NCI-H526 (cell line): ENCODE results near the gene KIRREL3.

Source experiments
- DNase-seq, 2 experiments: peaks; one replicate each; lab custom pipeline; 2025; lab: John Stamatoyannopoulos, UW

The KIRREL3 gene

GRCh38 chr11:126710804-126711399 is 289.7 kb downstream of the KIRREL3 start:
- DNase-seq: no peak

GRCh38 chr11:126707498-126707897 is 293.1 kb downstream of the KIRREL3 start:
- no peak for DNase-seq

DNA sequence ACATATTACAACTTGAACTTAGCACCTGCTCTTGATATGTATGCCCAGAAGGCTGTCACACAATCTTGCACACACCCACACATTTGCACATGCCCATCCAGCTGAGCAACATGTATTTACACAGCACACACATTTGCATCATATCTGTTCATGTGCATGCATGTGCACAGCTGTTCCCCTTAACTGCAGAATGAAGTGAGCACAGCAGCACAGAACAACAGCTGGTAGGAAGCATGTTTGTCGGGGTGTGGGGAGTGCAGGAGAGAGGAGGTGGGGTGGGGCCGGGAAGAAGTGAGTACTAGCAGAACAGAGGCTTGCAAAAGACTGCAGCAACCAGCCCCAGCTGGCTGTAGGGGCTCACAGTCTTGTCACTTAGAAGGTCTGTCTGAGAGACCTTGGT is 296.5 kb downstream of the KIRREL3 start:
- peak; percentile 86 to 92 for DNase-seq

GRCh38 chr11:126703662-126704061 is 296.9 kb downstream of the KIRREL3 start:
- DNase-seq: no peak

DNA sequence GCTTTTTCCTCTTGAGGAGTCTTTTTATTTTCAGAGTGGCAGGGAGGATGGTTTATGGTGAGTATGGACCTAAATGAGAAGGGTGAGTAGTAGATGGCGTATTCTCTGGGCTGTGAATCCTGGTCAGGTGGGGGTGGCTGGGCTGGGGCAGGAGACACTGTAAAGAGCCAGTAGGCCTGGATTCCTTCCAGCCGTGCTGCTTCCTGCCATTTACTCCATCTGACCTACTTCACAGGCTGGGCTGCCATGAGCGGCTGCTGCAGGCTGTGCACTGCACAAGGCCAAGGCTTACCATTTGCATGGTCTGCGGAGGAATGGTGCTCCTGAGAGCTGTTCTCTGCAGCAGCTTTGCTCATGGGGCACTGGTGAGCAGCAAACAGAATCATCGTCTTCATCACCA is 297.6 kb downstream of the KIRREL3 start:
- no peak for DNase-seq

- DNase-seq: no peak
Measured at GRCh38 chr11:126702165-126702720, 298.3 kb downstream of the KIRREL3 start.

GRCh38 chr11:126701520-126701897 is 299.1 kb downstream of the KIRREL3 start:
- DNase-seq: no peak

DNA sequence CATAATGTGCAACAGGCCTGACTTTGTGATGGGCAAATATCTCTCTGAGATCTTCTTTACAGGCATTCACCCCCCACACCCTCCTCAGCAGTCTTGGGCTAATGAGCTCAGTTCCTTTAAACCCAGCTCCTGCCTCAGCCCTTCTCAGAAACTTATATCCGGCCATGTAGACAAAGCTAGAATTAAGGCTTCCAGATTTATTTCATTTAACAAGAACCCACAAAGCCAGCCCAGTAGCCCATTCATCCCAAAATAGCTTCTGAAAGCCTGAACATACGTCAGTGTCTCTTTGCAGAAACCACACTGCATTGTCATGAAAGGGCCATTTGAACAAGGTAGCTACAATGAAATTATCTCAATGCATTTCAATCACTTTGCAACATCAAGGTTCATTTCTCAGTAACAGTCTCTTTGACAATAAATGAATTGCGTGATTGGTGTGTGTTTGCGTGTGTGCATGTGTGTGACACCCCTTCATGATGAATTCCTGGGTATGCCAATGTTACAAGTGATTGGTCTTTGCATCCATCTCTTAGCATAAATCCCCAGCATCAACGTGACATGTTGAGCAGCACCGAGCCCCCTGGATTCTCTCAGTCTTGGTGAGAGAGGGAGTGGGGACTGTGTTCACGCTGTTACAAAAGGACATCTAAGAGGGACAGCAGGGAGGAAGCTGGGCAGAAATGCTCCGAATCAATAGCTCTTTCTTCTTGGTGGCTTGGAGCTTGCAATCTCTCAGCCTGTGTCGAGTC is 299.6 kb downstream of the KIRREL3 start:
- DNase-seq: no peak

DNA sequence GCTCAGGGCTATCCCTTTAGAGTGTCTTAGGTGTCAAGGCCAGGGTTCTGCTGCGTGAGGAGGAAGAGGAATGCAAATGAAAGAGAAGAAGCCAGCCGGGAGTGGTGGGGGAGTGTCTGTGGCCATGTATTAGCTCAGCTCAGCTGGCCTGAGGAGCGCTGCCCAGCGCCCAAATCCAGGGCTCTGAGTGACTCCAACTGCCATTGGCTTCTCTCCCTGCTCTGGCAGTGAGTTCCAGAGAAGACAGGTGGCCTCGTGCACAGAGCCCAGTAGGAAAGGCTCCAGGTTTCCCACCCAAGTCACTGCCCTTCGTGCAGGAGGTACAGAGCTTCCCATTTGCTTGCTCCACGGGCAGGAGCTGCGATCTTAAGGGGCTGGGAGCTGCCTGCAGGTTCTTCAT is 302.0 kb downstream of the KIRREL3 start:
- no peak for DNase-seq

DNA sequence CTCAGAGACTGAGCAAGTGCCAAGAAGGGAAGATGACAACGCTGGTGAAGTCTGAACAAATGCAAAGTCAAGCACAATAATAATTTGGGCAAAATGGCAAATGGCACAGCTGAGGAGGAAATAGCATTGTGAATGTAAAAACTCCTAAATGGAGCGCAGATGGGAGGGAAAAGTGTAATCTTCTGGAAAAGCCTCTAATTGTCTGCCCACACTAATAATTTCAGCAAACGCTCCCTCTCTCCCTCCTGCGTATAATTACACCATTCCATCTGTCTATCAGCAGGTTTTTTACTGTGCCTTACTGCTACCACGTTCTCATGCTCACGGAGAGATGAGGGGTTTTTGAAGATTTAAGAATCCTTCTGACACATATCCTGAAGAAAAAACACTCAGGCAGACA is 302.6 kb downstream of the KIRREL3 start:
- no peak for DNase-seq

- DNase-seq: no peak
Measured at GRCh38 chr11:126696982-126697381, 303.6 kb downstream of the KIRREL3 start.

- DNase-seq: no peak
Measured at GRCh38 chr11:126695293-126695692, 305.3 kb downstream of the KIRREL3 start.

DNA sequence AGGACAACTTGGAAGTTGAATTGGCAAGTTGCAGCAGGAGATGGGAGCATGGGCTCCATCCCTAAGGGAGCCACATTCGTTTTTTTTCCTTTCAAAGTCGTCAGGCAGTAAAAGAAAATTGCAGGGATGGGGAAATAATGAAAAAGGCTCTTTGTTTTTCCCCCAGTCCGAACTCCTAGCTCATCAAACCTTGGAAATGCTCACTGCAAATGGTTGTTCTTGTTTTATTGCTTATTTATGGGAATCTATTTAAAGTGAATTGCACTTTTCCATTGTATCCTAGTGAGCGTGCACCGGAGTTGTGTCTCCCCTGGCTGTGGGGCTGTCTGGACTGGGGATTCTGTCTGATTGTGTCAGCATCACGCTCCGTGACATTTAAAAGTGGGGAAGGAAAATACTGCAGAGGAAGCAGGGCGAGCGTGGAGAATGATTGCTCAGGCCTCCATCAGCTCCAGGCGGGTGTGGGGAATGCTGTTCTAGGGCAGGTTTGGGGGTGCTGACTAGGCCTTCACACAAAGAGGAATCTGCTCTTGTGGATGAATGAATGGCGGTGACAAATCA is 306.4 kb downstream of the KIRREL3 start:
- no peak for DNase-seq

DNA sequence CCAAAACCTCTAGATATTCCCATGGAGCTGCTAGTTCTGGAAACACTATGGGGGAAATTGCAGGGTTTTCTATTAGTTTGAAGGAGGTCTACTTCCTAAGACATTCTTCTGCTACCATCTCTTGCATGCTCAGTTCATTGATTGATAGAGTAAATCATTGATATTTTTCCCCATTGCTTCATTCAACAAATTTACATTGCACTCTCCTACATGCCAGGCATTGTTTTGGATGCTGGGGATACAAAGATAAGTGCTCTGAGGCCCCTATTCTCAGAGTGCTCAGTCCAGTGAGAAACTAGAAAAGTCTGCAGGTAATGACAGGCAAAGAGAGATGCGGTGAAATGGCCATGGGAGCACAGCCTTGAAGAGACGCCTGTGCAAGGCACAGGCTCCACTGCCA is 313.1 kb downstream of the KIRREL3 start:
- DNase-seq: no peak

- no peak for DNase-seq
Measured at GRCh38 chr11:126686938-126687337, 313.6 kb downstream of the KIRREL3 start.

DNA sequence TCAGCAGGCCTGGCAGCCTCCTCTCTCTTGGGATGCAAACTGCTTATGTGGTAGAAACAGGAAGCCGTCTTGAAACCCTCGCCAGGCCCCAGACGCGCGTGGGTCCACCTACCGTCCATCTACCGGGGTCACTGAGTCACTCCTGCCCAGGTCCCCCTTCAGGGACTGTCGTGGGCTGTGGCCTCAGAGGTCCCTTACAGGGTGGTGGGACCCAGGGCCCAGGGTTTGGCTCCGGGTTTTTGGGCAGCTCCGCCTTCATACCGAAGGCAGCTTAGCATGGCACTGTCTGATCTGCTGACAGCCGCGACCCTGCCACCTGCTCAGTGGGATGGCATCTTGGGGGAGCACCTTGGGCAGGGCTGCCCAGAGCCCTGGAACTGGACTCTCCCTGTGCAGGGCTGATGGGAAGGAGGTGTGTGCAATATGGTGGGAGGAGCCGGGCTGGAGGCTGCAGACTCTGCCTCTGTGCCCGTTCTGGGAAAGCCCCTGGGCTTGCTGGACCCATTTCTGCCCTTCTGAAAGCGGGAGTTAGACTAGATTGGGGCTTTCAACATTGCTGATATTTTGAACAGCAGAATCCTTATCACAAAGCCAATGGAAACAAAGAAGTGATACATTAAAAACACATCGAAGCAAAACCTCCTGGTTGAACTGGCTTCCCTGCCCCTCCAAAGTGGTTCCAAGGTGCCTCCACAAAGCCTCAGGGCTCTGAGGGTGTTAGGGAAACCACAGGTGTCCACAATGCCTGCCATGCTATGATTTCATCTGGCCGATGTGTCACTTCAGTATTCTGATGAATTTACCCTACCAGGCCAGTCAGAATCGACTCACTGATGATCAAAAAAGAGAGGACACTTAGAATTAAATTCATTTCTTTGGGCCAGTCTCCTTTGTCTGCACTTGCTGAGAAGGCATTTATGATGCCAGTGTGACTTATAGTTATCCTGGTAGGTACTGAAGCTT is 316.5 kb downstream of the KIRREL3 start:
- no peak for DNase-seq

DNA sequence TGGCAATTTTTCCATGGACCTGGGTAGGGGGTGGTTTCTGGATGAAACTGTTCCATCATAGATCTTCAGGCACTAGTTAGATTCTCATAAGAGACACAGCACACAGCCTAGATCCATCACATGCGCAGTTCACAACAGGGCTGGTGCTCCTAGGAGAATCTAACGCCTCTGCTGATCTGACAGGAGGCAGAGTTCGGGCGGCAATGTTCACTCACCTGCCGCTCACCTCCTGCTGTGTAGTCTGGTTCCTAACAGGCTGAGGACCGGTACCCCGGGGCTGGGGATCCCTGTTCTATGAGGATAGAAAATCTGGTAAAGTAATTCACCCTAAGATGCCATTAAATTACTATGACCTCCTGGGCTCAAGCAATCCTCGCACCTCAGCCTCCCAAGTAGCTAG is 318.0 kb downstream of the KIRREL3 start:
- DNase-seq: no peak

GRCh38 chr11:126680700-126681099 is 319.9 kb downstream of the KIRREL3 start:
- DNase-seq: no peak

- DNase-seq: no peak
Measured at GRCh38 chr11:126680131-126680530, 320.4 kb downstream of the KIRREL3 start.

DNA sequence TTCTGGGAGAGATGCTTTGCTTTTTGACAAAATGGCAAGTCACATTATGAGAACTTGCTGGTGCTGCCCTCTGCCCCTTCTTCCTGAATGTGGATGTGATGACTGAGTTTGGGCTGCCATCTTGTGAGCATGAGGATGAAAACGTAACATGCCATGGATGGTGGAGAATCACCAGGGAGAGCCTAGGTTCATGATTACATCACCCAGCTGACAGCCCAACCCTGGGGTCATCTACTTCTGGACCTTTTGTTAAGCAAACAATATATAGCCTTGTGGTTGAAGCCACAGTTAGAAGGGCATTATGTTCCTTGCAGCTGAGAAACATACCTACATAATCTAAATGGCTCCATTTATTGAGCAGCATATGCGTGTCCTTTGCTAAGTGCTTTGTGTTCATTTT is 321.5 kb downstream of the KIRREL3 start:
- no peak for DNase-seq

- DNase-seq: no peak
Measured at GRCh38 chr11:126676536-126676935, 324.0 kb downstream of the KIRREL3 start.

DNA sequence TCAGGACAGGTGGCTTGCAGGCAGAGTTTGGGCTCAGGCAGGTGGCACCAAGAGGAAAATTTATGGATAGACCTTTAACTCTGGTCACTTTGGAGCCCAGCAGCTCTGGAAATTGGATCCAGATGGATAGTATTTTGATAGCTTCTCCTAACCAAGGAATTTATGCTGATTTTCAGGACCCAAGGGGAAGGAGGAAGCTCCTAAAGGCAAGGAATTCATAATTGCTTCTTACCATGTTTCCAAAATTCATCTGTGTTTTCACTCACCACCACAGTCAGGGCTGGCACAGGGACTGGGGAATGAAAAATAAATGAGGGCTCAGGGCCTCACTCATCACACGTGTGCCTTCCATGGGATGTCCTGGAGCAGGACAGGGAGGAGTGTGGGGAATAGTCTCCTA is 327.3 kb downstream of the KIRREL3 start:
- no peak for DNase-seq
